ENCODE data around the gene MTG2. TPM values are rescaled to one million over a fixed set of nuclear protein-coding genes. Genes with fewer than 3 reads are reported as not detected.

Gene MTG2
- total and polyA plus RNA-seq, 2 of the 13 experiments (the other 11 are each of a cell fraction or from before 2014, with no cell fraction given): 20.4 to 37.8 TPM

GRCh38 chr20:62146019-62146755, 36.6 kb upstream of the MTG2 start (continued):
- TF ChIP-seq ATM (IDR thresholded peaks at IDR 0.05; ENCODE audit: borderline replicate concordance): no peak
- no peak for TF ChIP-seq ZNF562 (CRISPR knock-in tag; IDR thresholded peaks at IDR 0.05; ENCODE audit: borderline replicate concordance)
- TF ChIP-seq, protein P1, sequence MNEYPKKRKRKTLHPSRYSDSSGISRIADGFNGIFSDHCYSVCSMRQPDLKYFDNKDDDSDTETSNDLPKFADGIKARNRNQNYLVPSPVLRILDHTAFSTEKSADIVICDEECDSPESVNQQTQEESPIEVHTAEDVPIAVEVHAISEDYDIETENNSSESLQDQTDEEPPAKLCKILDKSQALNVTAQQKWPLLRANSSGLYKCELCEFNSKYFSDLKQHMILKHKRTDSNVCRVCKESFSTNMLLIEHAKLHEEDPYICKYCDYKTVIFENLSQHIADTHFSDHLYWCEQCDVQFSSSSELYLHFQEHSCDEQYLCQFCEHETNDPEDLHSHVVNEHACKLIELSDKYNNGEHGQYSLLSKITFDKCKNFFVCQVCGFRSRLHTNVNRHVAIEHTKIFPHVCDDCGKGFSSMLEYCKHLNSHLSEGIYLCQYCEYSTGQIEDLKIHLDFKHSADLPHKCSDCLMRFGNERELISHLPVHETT (CRISPR knock-in tag; conservative IDR thresholded peaks at IDR 0.05): peak; percentile 53; the same call in 1 of the 2 replicates
- TF ChIP-seq FOXJ3 (CRISPR knock-in tag; IDR thresholded peaks at IDR 0.05; ENCODE audit: borderline replicate concordance): no peak
- no peak for TF ChIP-seq KDM3A (CRISPR knock-in tag; IDR thresholded peaks at IDR 0.05; ENCODE audit: low read depth)
- peak; percentile 56; the same call in 1 of the 2 replicates for TF ChIP-seq ETV5 (CRISPR knock-in tag; IDR thresholded peaks at IDR 0.05; ENCODE audit: borderline replicate concordance)
- TF ChIP-seq ZNF766 (CRISPR knock-in tag; IDR thresholded peaks at IDR 0.05; ENCODE audit: borderline replicate concordance): peak; percentile 46; the same call in 1 of the 2 replicates
- no peak for TF ChIP-seq NFIB (CRISPR knock-in tag; IDR thresholded peaks at IDR 0.05; ENCODE audit: borderline replicate concordance)
- no peak; the same call in 1 of the 2 replicates for TF ChIP-seq ZNF891 (CRISPR knock-in tag; IDR thresholded peaks at IDR 0.05)
- TF ChIP-seq FOXA1 (IDR thresholded peaks at IDR 0.05): no peak
- no peak for TF ChIP-seq FOXA1 (CRISPR knock-in tag; IDR thresholded peaks at IDR 0.05)
- TF ChIP-seq PAWR (CRISPR knock-in tag; IDR thresholded peaks at IDR 0.05; ENCODE audit: borderline replicate concordance): no peak
- TF ChIP-seq BRF2 (CRISPR knock-in tag; IDR thresholded peaks at IDR 0.05): no peak
- no peak for TF ChIP-seq MED13 (CRISPR knock-in tag; IDR thresholded peaks at IDR 0.05)
- TF ChIP-seq PHB2 (IDR thresholded peaks at IDR 0.05; ENCODE audit: partially characterized antibody): no peak
- TF ChIP-seq, protein P2, sequence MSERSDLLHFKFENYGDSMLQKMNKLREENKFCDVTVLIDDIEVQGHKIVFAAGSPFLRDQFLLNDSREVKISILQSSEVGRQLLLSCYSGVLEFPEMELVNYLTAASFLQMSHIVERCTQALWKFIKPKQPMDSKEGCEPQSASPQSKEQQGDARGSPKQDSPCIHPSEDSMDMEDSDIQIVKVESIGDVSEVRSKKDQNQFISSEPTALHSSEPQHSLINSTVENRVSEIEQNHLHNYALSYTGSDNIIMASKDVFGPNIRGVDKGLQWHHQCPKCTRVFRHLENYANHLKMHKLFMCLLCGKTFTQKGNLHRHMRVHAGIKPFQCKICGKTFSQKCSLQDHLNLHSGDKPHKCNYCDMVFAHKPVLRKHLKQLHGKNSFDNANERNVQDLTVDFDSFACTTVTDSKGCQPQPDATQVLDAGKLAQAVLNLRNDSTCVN (CRISPR knock-in tag; IDR thresholded peaks at IDR 0.05; ENCODE audit: borderline replicate concordance): peak; percentile 72; the same call in 1 of the 2 replicates
- TF ChIP-seq, protein P3, sequence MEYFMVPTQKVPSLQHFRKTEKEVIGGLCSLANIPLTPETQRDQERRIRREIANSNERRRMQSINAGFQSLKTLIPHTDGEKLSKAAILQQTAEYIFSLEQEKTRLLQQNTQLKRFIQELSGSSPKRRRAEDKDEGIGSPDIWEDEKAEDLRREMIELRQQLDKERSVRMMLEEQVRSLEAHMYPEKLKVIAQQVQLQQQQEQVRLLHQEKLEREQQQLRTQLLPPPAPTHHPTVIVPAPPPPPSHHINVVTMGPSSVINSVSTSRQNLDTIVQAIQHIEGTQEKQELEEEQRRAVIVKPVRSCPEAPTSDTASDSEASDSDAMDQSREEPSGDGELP (IDR thresholded peaks at IDR 0.05; ENCODE audit: borderline replicate concordance, low read depth): peak; percentile 95
- TF ChIP-seq ZNF597 (CRISPR knock-in tag; IDR thresholded peaks at IDR 0.05): no peak
- no peak for TF ChIP-seq ETV6 (CRISPR knock-in tag; conservative IDR thresholded peaks at IDR 0.05)
- TF ChIP-seq THAP9 (CRISPR knock-in tag; IDR thresholded peaks at IDR 0.05; ENCODE audit: borderline replicate concordance): no peak
- TF ChIP-seq MBNL3 (CRISPR knock-in tag; conservative IDR thresholded peaks at IDR 0.05): no peak
- TF ChIP-seq ATAD3A (CRISPR knock-in tag; IDR thresholded peaks at IDR 0.05): no peak

Data from HepG2 (cell line).